ENCODE data around the gene KCNIP2. TPM values are rescaled to one million over a fixed set of nuclear protein-coding genes. Genes with fewer than 3 reads are reported as not detected.

The KCNIP2 gene
- total and polyA plus RNA-seq, 2 of the 13 experiments (the other 11 are each of a cell fraction or from before 2014, with no cell fraction given), result 0.42 to 0.70 TPM

GRCh38 chr10:101818119-101818871, 25.3 kb downstream of the KCNIP2 start, which contains the start of gene OGA (continued):
- no peak for TF ChIP-seq RERE (CRISPR knock-in tag; IDR thresholded peaks at IDR 0.05; ENCODE audit: low read depth)
- peak; percentile 9; the same call in 1 of the 2 replicates for TF ChIP-seq SP4 (CRISPR knock-in tag; IDR thresholded peaks at IDR 0.05)
- 0 out of 2 replicates have a peak, but pooled peaks have one; percentile 62 for TF ChIP-seq BCL3 (CRISPR knock-in tag; IDR thresholded peaks at IDR 0.05)
- peak; percentile 25; the same call in 1 of the 2 replicates for TF ChIP-seq ZIK1 (CRISPR knock-in tag; IDR thresholded peaks at IDR 0.05; ENCODE audit: borderline replicate concordance, low read depth)
- peak; percentile 24; the same call in 1 of the 2 replicates for TF ChIP-seq KAT7 (CRISPR knock-in tag; IDR thresholded peaks at IDR 0.05; ENCODE audit: borderline replicate concordance)
- TF ChIP-seq POLR2A (IDR thresholded peaks at IDR 0.05; ENCODE audit: insufficient read depth in 1 of 2, low read depth in 2 of 2, low read length in 2 of 2), result peak; percentile 85 to 87
- TF ChIP-seq RCOR2 (CRISPR knock-in tag; IDR thresholded peaks at IDR 0.05), result no peak
- TF ChIP-seq RFX3 (CRISPR knock-in tag; IDR thresholded peaks at IDR 0.05), result no peak
- no peak for TF ChIP-seq ZNF674 (CRISPR knock-in tag; IDR thresholded peaks at IDR 0.05; ENCODE audit: low read depth)
- TF ChIP-seq ZFP62 (CRISPR knock-in tag; IDR thresholded peaks at IDR 0.05), result peak; percentile 44; the same call in 1 of the 2 replicates
- TF ChIP-seq PCBP2 (optimal IDR thresholded peaks at IDR 0.05; ENCODE audit: low read depth, low read length, poor library complexity, severe bottlenecking), result no peak
- no peak for TF ChIP-seq MAFG (CRISPR knock-in tag; IDR thresholded peaks at IDR 0.05)
- peak; percentile 80; the same call in 1 of the 2 replicates for TF ChIP-seq FOXJ3 (CRISPR knock-in tag; IDR thresholded peaks at IDR 0.05; ENCODE audit: borderline replicate concordance)
- no peak for TF ChIP-seq RBM22 (optimal IDR thresholded peaks at IDR 0.05; ENCODE audit: low read length)
- peak; percentile 23; the same call in 1 of the 2 replicates for TF ChIP-seq RAD21 (CRISPR knock-in tag; IDR thresholded peaks at IDR 0.05)
- TF ChIP-seq SNAI1 (CRISPR knock-in tag; IDR thresholded peaks at IDR 0.05; ENCODE audit: borderline replicate concordance), result no peak
- no peak for TF ChIP-seq PHF8 (CRISPR knock-in tag; IDR thresholded peaks at IDR 0.05)
- TF ChIP-seq POLR2AphosphoS5 (IDR thresholded peaks at IDR 0.05; ENCODE audit: low read depth, low read length), result peak; percentile 93
- TF ChIP-seq CTCF (CRISPR knock-in tag; IDR thresholded peaks at IDR 0.05), result no peak
- no peak for TF ChIP-seq MED8 (CRISPR knock-in tag; IDR thresholded peaks at IDR 0.05; ENCODE audit: insufficient replicate concordance)
- TF ChIP-seq RFX1 (IDR thresholded peaks at IDR 0.05), result no peak
- TF ChIP-seq ZFP82 (CRISPR knock-in tag; IDR thresholded peaks at IDR 0.05; ENCODE audit: borderline replicate concordance), result no peak
- no peak; the same call in 1 of the 2 replicates for TF ChIP-seq ZNF569 (CRISPR knock-in tag; IDR thresholded peaks at IDR 0.05; ENCODE audit: borderline replicate concordance)
